PFSK-1 (cell line): ENCODE measurements around the gene TRAIP.

ENCODE experiments used
- FOXP2 ChIP-seq: optimal IDR thresholded peaks from 2 replicates; pipeline ENCODE3; 2011; ENCODE audit warnings: borderline replicate concordance, control low read depth, inconsistent platforms; ENCODE audit not compliant: insufficient read depth; ENCODE audit errors: extremely low read length, extremely low read depth
- POLR2AphosphoS5 ChIP-seq: IDR thresholded peaks from 2 replicates; pipeline ENCODE4 v1.6.1; 2012; ENCODE audit warnings: low read depth, mild to moderate bottlenecking, control low read depth, low read length, moderate library complexity
- SIN3A ChIP-seq: IDR thresholded peaks from 2 replicates; pipeline ENCODE4 v1.6.1; 2012; ENCODE audit warnings: mild to moderate bottlenecking, low read length, moderate library complexity, borderline replicate concordance; ENCODE audit not compliant: insufficient read depth
- TAF1 ChIP-seq: IDR thresholded peaks from 2 replicates; pipeline ENCODE4 v1.6.1; 2012; ENCODE audit warnings: low read length, control low read depth, borderline replicate concordance; ENCODE audit not compliant: insufficient read depth
- TF ChIP-seq, protein P1 (sequence below), 2 experiments: IDR thresholded peaks; 2 replicates each; pipeline versions ENCODE4 v1.6.1 to v1.8.0; 2011 to 2012; ENCODE audit warnings: low read depth in 2 of 2, low read length in 2 of 2, control low read depth in 1 of 2, inconsistent platforms in 1 of 2, mild to moderate bottlenecking in 1 of 2, moderate library complexity in 1 of 2; ENCODE audit not compliant: insufficient read depth in 1 of 2

TRAIP gene

DNA sequence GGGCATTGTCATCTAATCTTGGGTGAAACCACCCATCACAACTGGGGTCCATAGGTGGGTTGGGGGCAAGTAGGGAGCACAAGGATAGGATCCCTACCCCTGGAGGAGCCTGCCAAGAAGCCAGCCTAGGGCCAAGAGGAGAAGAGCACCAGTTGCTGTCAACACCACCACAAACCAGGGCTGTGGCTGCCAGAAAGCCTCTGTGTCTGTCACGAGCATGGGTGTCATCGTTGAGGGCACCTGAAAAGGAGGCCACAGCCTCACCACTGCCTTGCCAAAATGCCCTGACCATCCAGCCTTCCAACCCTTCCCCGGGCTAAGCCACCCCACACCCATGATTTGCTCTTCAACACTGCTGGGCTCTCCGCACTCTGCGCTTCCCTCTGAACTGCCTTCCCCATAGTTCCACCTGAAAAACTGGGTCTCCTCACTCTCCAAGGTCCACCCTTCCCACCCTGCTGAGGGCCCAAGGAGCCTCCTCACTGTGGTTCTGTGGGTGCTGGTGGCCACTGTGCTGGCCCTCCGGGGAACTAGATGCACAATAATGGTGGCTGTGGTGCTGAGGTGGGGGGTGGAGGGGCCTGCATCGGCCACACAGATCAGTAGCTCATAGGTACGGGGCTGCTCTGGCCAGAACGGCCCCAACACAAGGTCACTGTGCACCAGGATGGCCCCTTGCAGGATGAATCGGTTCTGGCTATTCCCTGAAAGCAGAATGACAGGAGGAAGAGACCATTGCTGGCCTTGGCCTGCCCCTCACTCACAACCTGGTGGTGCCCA is 63.8 kb downstream of the TRAIP start:
- TF ChIP-seq SIN3A (no peak), POLR2AphosphoS5 (no peak), TAF1 (no peak)

DNA sequence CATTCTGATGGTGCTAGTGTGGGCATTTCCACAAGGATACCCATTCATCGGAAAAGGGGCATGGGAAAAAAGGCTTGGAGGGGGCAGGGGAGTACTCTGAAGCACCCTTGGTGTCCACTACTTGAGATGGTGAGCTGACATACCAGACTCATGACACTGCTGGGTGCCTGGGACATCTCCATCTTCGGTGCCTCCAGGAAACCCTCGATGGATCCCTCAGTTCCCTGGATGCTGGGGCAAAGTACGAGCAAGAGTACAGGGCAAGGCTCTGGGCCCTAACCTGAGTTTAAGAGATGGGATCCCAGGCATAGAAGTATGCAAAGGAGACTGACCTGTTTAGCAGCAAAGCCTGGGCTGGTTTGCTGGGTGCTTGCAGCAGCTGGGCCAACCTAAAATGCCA is 64.8 kb downstream of the TRAIP start:
- TF ChIP-seq, protein P1, sequence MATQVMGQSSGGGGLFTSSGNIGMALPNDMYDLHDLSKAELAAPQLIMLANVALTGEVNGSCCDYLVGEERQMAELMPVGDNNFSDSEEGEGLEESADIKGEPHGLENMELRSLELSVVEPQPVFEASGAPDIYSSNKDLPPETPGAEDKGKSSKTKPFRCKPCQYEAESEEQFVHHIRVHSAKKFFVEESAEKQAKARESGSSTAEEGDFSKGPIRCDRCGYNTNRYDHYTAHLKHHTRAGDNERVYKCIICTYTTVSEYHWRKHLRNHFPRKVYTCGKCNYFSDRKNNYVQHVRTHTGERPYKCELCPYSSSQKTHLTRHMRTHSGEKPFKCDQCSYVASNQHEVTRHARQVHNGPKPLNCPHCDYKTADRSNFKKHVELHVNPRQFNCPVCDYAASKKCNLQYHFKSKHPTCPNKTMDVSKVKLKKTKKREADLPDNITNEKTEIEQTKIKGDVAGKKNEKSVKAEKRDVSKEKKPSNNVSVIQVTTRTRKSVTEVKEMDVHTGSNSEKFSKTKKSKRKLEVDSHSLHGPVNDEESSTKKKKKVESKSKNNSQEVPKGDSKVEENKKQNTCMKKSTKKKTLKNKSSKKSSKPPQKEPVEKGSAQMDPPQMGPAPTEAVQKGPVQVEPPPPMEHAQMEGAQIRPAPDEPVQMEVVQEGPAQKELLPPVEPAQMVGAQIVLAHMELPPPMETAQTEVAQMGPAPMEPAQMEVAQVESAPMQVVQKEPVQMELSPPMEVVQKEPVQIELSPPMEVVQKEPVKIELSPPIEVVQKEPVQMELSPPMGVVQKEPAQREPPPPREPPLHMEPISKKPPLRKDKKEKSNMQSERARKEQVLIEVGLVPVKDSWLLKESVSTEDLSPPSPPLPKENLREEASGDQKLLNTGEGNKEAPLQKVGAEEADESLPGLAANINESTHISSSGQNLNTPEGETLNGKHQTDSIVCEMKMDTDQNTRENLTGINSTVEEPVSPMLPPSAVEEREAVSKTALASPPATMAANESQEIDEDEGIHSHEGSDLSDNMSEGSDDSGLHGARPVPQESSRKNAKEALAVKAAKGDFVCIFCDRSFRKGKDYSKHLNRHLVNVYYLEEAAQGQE (IDR thresholded peaks at IDR 0.05; ENCODE audit: insufficient read depth in 1 of 2, low read depth in 2 of 2, low read length in 2 of 2), result no peak
- TF ChIP-seq FOXP2 (no peak), SIN3A (no peak)

DNA sequence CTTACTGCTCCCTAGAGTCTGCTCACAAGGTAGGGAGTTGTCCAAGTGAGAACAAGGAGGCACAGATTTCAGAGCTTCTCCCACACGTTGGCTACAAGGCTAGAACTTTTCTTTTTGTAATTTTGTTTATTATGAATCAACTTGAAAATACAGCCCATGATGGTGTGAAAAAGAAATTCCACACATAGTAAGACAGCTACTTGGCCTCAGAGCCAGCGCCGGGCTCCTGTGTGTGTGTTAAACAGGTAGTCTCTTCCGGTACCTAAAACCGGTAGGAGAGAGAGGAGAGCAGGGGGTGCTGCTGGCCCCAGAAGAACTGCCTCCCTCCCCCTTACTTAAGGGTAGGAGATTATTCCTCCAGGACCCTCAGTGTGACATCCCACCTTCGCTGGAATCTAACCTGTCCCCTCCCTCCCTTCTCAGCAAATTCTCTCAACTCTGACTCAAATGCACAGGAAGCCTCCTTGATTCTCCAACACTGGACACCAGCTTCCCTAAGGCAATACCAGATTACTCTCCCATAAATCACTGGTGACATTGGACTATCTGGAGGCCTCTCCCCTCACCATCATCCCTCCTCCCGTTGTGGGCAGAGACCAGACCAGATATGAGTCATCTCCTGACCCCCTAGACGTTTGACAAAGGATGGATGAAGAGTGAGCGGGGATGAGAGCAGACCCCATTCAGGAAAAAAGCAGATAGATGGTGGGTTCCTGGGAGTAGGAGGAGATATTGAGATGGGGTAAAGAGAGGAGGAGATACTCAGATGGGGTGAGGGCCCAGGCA is 65.5 kb downstream of the TRAIP start:
- no peak for TF ChIP-seq POLR2AphosphoS5
- TF ChIP-seq TAF1, result no peak
- TF ChIP-seq FOXP2, result no peak
- no peak for TF ChIP-seq SIN3A
- TF ChIP-seq, protein P1 (IDR thresholded peaks at IDR 0.05; ENCODE audit: insufficient read depth in 1 of 2, low read depth in 2 of 2, low read length in 2 of 2), result no peak

DNA sequence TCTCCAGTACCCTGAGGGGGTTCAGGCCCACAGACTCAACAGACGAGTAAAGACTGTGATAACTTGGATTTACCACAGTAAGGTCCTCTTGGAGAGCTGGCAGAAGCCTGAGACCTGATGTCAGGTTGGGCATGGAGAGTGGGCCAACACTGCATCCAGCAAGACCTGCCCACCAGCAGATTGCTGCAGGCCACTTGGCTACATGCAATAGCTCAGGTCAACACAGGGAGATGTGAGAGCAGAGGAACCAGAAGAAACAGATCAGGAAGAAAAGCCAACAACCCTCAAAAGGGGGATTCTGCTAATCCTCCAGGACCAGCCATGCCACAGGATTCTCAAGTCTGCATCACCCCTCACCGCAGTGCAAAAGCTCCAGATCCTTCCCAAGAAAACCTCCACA is 68.3 kb downstream of the TRAIP start:
- TF ChIP-seq SIN3A, result no peak
- no peak for TF ChIP-seq POLR2AphosphoS5
- TF ChIP-seq FOXP2, result no peak
- TF ChIP-seq, protein P1 (IDR thresholded peaks at IDR 0.05; ENCODE audit: insufficient read depth in 1 of 2, low read depth in 2 of 2, low read length in 2 of 2), result no peak
- TF ChIP-seq TAF1, result no peak

DNA sequence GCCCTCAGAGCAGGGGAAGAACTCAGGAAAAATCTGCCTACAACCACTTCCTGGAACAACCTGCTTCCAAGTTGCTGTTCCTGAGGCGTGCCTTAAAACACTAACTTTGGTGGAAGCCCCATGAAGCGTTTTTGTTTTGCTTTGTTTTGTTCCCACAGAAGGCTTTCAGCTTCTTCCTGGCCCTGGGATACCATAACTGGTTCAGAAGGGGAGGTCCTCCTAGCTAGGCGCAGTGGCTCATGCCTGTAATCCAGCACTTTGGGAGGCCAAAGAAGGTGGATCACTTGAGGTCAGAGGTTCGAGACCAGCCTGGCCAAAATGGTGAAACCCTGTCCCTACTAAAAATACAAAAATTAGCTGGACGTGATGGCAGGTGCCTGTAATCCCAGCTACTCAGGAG is 68.8 kb downstream of the TRAIP start:
- TF ChIP-seq FOXP2 (no peak), POLR2AphosphoS5 (no peak), SIN3A (no peak), TAF1 (no peak)
- TF ChIP-seq, protein P1 (IDR thresholded peaks at IDR 0.05; ENCODE audit: insufficient read depth in 1 of 2, low read depth in 2 of 2, low read length in 2 of 2), result no peak
